Measurements from ENCODE around the gene HSPA13. TPM values are rescaled to one million over a fixed set of nuclear protein-coding genes. Genes with fewer than 3 reads are reported as not detected.
"Not testable (repeated sequence)": the region's sequence is repeated elsewhere in the genome, so short reads cannot be mapped to it uniquely, and the experiment has no call there.

The HSPA13 gene
- total and polyA plus RNA-seq, 2 donors (not counting 1 experiment from before 2014, with no cell fraction given) = 7.6 to 19.1 TPM

DNA sequence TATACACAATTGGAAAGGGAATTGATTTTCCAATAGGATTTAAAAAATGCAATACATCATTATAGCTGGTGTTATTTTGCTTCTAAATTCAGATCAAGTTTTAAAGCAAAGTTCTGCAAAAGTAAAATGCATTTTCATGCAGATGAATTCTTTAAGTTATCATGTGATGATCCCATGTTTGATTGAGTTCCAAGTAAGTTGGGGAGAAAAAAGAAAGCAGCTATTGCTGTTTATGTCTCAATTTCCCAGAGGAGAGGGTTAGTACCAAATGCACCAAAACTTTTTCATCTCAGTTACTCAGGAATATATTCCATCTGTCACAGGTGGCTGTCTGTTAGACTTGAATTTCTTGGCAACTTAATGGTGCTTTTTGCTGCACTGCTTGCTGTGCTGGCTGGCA lies 29.7 kb downstream of the HSPA13 start:
- intact Hi-C loops (cut with micrococcal nuclease) = no loop called here
- Histone ChIP-seq H3K36me3 (replicated peaks in 1 of 2; ENCODE audit: control extremely low read depth in 1 of 2, control insufficient read depth in 1 of 2, extremely low read depth in 1 of 2, insufficient read depth in 2 of 2, low read length in 1 of 2) (no peaks in the 10 kb centered on the region), H3K9ac (ENCODE audit: low read length) (no peak overlapping the region), H3K27me3 (replicated peaks in 1 of 4; ENCODE audit: control extremely low read depth in 1 of 4, control insufficient read depth in 3 of 4, insufficient read depth in 4 of 4, low read length in 3 of 4) (peaks cover 0 to 6% (median 0%) of the 10 kb centered on the region in 4 experiments), H2AFZ (ENCODE audit: insufficient read depth, low read depth, low read length, poor library complexity, severe bottlenecking) (no peak overlapping the region), H3K4me3 (ENCODE audit: control extremely low read depth in 1 of 5, extremely low read depth in 1 of 5, insufficient read depth in 1 of 5, low read depth in 2 of 5, low read length in 4 of 5) (no peak overlapping the region), H3K27ac (ENCODE audit: low read length in 2 of 2) (no peak overlapping the region), H3K4me1 (ENCODE audit: control insufficient read depth in 2 of 2, insufficient read depth in 2 of 2, low read length in 2 of 2) (no peaks in the 10 kb centered on the region), H3K9me3 (ENCODE audit: control extremely low read depth in 1 of 3, control insufficient read depth in 2 of 3, insufficient read depth in 1 of 3, low read length in 2 of 3) (no peaks in the 10 kb centered on the region), H4K20me1 (ENCODE audit: control insufficient read depth, insufficient read depth, low read length, poor library complexity, severe bottlenecking) (no peaks in the 10 kb centered on the region), H3K79me2 (ENCODE audit: control insufficient read depth, insufficient read depth, low read length) (no peaks in the 10 kb centered on the region), H3K4me2 (replicated peaks; ENCODE audit: low read depth, low read length, poor library complexity, severe bottlenecking) (no peak overlapping the region)
- Mint-ChIP-seq H3K4me3 (no peak overlapping the region), H3K4me1 (no peaks in the 10 kb centered on the region), H3K27ac (no peak overlapping the region), H3K27me3 (peaks cover 18% of the 10 kb centered on the region), H3K9me3 (ENCODE audit: insufficient read depth) (no peaks in the 10 kb centered on the region)
- TF ChIP-seq, protein P1, sequence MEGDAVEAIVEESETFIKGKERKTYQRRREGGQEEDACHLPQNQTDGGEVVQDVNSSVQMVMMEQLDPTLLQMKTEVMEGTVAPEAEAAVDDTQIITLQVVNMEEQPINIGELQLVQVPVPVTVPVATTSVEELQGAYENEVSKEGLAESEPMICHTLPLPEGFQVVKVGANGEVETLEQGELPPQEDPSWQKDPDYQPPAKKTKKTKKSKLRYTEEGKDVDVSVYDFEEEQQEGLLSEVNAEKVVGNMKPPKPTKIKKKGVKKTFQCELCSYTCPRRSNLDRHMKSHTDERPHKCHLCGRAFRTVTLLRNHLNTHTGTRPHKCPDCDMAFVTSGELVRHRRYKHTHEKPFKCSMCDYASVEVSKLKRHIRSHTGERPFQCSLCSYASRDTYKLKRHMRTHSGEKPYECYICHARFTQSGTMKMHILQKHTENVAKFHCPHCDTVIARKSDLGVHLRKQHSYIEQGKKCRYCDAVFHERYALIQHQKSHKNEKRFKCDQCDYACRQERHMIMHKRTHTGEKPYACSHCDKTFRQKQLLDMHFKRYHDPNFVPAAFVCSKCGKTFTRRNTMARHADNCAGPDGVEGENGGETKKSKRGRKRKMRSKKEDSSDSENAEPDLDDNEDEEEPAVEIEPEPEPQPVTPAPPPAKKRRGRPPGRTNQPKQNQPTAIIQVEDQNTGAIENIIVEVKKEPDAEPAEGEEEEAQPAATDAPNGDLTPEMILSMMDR (IDR thresholded peaks at IDR 0.05) = no peak
- no peak for TF ChIP-seq EZH2 (IDR thresholded peaks at IDR 0.05; ENCODE audit: borderline replicate concordance, insufficient read depth, low read depth, low read length, poor library complexity, severe bottlenecking)
- ATAC-seq (ENCODE audit: low read depth) = no peak
- DNase-seq = no peak
- ChIA-PET CTCF (no interaction called here), POLR2A (no interaction called here)

DNA sequence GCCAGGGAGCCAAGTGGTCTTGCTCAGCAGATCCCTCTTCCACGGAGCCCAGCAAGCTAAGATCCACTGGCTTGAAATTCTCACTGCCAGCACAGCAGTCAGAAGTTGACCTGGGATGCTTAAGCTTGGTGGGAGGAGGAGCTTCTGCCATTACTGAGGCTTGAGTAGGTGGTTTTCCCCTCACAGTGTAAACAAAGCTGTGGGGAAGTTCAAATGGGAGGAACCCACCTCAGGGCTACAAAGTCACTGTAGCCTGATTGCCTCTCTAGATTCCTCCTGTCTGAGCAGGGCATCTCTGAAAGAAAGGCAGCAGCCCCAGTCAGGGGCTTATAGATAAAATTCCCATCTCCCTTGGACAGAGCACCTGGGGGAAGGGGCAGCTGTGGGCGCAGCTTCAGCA lies 55.6 kb downstream of the HSPA13 start:
- H3K36me3 ChIP-seq (replicated peaks in 1 of 2; ENCODE audit: control extremely low read depth in 1 of 2, control insufficient read depth in 1 of 2, extremely low read depth in 1 of 2, insufficient read depth in 2 of 2, low read length in 1 of 2); H3K4me2 ChIP-seq (replicated peaks; ENCODE audit: low read depth, low read length, poor library complexity, severe bottlenecking); H3K4me3 ChIP-seq (ENCODE audit: control extremely low read depth in 1 of 5, extremely low read depth in 1 of 5, insufficient read depth in 1 of 5, low read depth in 2 of 5, low read length in 4 of 5); POLR2A ChIA-PET; H3K4me1 Mint-ChIP-seq; H4K20me1 ChIP-seq (ENCODE audit: control insufficient read depth, insufficient read depth, low read length, poor library complexity, severe bottlenecking); H3K27me3 ChIP-seq (replicated peaks in 1 of 4; ENCODE audit: control extremely low read depth in 1 of 4, control insufficient read depth in 3 of 4, insufficient read depth in 4 of 4, low read length in 3 of 4); H3K9me3 Mint-ChIP-seq (ENCODE audit: insufficient read depth); H3K27ac Mint-ChIP-seq; H3K27ac ChIP-seq (ENCODE audit: low read length in 2 of 2); intact Hi-C loops (cut with micrococcal nuclease); H3K9ac ChIP-seq (ENCODE audit: low read length); ATAC-seq (ENCODE audit: low read depth); H3K4me1 ChIP-seq (ENCODE audit: control insufficient read depth in 2 of 2, insufficient read depth in 2 of 2, low read length in 2 of 2); H3K79me2 ChIP-seq (ENCODE audit: control insufficient read depth, insufficient read depth, low read length); H3K9me3 ChIP-seq (ENCODE audit: control extremely low read depth in 1 of 3, control insufficient read depth in 2 of 3, insufficient read depth in 1 of 3, low read length in 2 of 3); CTCF ChIA-PET; DNase-seq; H3K4me3 Mint-ChIP-seq; H2AFZ ChIP-seq (ENCODE audit: insufficient read depth, low read depth, low read length, poor library complexity, severe bottlenecking): not testable (repeated sequence)
- peaks cover 22% of the 10 kb centered on the region for H3K27me3 Mint-ChIP-seq
- 86% methylated on average over 1 of the region's 2 CpGs for WGBS (ENCODE audit: insufficient coverage)
